Omental fat pad (tissue), 4 donors: ENCODE measurements around the gene TAPT1. TPM values are rescaled to one million over a fixed set of nuclear protein-coding genes. Genes with fewer than 3 reads are reported as not detected.

Experiments used
- ATAC-seq: fragments of 150-250 bp; one replicate; pipeline ENCODE4 v1.9.1; 2016; ENCODE audit warnings: mild to moderate bottlenecking, moderate library complexity; ENCODE audit not compliant: low FRiP score
- DNase-seq: peaks from one replicate; pipeline ENCODE4 v3.0.0-alpha.2; 2019; ENCODE audit warnings: low spot score
- total RNA-seq, 4 donors: library from RNA; depleted of rRNA; stranded (reverse); fragments of >200 nt; gene quantifications; one replicate each; pipeline ENCODE4 v1.1.0, GENCODE V29; 2016
- TF ChIP-seq, protein P1 (sequence below), 3 donors: fragments of 450-650 bp; IDR thresholded peaks; one replicate each; pipeline ENCODE4 v1.5.1; 2016 to 2017; ENCODE audit warnings: antibody characterized with exemption in 3 of 3, mild to moderate bottlenecking in 3 of 3, moderate library complexity in 2 of 3

TAPT1 gene
- total RNA-seq, 4 donors from 2014 or later, result 21.5 to 31.9 (median 28.6) TPM

DNA sequence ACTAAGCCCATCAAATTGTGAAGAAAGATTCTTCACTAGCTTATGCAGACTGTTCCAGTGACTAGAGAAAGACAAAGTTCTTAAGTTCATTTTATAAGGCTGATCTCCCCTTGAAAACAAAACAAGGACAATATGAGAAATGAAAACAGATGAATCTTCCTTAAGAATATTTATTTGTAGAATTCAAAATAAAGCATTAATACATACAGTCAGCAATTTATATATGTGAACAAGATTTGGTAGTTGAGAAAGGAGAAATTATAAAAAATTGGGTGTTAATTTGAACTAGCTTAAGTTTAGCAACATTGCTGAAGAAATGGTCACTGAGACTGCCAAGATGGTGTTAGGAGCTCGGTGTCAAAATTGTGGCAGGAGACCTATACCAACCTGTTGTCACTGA is 41.4 kb upstream of the TAPT1 start:
- TF ChIP-seq, protein P1, sequence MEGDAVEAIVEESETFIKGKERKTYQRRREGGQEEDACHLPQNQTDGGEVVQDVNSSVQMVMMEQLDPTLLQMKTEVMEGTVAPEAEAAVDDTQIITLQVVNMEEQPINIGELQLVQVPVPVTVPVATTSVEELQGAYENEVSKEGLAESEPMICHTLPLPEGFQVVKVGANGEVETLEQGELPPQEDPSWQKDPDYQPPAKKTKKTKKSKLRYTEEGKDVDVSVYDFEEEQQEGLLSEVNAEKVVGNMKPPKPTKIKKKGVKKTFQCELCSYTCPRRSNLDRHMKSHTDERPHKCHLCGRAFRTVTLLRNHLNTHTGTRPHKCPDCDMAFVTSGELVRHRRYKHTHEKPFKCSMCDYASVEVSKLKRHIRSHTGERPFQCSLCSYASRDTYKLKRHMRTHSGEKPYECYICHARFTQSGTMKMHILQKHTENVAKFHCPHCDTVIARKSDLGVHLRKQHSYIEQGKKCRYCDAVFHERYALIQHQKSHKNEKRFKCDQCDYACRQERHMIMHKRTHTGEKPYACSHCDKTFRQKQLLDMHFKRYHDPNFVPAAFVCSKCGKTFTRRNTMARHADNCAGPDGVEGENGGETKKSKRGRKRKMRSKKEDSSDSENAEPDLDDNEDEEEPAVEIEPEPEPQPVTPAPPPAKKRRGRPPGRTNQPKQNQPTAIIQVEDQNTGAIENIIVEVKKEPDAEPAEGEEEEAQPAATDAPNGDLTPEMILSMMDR (IDR thresholded peaks at IDR 0.05), result no peak
- no peak for DNase-seq
- no peak for ATAC-seq

DNA sequence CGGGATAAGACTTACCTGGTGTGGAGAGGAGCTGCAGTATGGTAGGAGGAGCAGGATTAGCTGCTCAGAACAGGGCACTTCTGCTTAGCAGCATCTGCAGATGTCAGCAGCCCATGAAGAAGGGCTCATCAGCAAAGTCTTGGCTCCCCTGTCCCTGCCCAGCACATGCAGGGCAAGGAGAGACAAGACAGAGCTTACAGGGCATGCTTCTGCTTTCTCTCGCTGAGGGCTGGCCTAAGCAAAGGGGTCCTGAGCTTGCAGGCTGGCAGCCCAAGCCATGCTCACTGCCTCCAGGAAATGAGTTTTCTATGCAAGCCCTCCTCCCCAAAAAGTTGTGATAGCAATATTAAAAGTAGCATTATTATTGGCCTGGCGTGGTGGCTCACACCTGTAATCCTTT is 39.5 kb upstream of the TAPT1 start:
- TF ChIP-seq, protein P1 (IDR thresholded peaks at IDR 0.05), result no peak
- no peak for DNase-seq
- no peak for ATAC-seq

DNA sequence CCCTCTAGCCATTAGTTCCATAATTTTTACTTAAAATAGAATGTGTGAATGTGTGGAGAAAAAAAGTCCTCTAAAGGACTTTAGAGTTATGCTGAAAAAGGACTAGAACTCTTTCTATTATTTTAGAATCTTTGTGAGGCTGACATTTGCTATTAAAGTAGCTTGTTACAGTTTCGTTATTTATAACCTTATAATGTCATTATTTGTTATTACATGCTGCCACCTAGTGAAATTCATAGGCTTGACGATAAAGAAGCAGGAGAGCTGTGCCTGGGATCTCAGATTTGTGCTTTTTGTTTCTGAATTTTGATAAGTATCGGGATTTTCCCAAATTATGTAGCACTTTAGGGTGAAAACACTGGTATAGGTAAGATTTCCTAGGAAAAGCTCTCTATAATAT is 38.5 kb upstream of the TAPT1 start:
- DNase-seq (no peak), ATAC-seq (no peak)
- TF ChIP-seq, protein P1 (IDR thresholded peaks at IDR 0.05), result no peak

DNA sequence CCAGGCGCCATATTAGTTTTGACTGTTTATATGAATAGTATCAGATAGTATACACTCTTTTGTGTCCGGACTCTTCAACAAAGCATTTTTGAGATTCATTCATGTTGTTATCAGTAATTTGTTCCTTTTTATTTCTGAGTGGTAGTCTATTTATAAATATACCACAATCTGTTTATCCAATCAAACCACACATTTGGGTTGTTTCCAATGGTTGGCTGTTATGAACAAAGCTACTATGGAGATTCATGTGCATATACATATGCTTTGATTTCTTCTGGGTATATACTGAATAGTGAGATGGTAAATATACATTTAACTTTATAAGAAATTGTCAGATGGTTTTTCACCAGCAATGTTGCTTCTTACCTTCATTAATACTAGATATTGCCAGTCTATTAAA is 36.8 kb upstream of the TAPT1 start:
- no peak for ATAC-seq
- DNase-seq, result no peak
- TF ChIP-seq, protein P1 (IDR thresholded peaks at IDR 0.05), result no peak

DNA sequence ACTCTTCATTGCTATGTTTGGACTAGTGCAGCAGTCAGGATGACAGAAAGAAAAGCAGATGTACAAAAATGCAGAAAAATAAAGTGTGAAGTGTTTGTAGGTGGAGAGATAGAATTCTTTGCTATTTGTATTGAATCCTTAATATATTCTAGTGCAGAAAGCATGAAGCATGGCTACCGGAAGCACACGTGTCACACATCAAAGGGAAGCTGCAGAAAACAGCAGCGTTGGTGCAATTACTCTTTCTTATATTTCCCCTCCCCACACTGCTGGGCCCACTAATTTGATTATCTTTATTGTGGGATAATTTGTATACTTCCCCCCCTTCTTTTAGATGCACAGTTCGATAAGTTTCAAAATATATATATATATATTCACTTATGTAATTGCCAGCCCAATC is 35.9 kb upstream of the TAPT1 start:
- TF ChIP-seq, protein P1 (IDR thresholded peaks at IDR 0.05), result no peak
- ATAC-seq (no peak), DNase-seq (no peak)

DNA sequence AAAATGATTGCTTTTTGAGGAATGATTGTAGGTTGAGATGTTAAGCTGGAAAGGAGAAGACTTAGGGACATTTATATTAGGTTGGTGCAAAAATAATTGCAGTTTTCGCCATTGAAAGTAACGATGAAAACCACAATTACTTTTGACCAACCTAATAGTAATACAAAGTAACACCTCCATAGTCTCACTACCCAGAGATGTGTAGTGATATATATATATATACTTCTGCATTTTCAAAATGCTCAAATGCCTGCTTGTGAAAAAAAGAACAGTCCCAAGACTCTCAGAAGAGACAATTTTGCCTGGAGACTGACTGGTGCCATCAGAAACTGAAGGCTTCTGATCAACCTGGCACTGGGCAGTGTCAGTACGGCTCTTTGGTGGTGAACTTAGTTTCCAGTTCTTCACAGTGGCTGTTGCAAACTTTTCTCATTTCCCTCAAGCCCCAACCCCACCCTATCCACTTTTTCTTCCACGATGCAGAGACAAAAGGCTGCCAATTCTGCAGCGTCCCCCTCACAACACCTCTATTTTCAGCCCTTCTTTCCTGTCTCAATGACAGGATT is 35.1 kb upstream of the TAPT1 start:
- ATAC-seq, result no peak
- DNase-seq, result no peak
- TF ChIP-seq, protein P1 (IDR thresholded peaks at IDR 0.05), result no peak

DNA sequence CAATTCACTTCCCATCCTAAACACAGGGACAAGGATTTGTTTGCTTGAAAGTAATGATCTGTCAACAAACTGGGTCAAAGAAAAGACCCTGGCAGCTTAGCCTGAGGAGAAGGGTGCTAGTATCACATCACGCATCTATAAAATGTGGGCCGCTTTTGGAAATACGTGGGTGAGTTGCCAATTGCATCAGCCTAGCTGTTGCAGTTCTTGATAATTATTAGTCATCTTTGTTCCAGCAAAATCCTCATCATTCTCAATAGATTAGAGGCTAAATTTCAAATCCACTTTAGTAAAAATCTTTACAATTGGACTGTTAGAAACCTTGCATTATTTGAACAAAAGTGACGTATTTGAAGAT is 33.6 kb upstream of the TAPT1 start:
- ATAC-seq (no peak), DNase-seq (no peak)
- TF ChIP-seq, protein P1 (IDR thresholded peaks at IDR 0.05), result no peak
